Measurements from ENCODE around the gene AOC3. TPM values are rescaled to one million over a fixed set of nuclear protein-coding genes. Genes with fewer than 3 reads are reported as not detected.
"Not testable (repeated sequence)": the region's sequence is repeated elsewhere in the genome, so short reads cannot be mapped to it uniquely, and the experiment has no call there.

AOC3 gene
- total RNA-seq, 4 donors from 2014 or later, result 3.3 to 24.0 (median 6.6) TPM

DNA sequence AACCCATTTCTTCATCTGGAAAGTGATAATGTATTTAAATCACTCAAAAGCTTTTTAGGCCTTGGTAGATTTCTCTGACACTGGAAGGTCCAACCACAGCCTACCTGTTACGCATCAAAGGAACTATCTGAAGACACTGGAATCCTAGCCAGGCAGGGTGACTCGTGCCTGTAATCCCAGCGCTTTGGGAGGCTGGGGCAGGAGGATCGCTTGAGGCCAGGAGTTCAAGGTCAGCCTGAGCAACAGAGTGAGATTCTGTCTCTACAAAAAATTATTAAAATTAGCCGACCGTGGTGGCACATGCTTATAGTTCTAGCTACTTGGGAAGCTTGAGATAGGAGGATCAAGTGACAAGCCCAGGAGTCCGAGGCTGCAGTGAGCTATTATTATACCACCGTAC lies 31.2 kb downstream of the AOC3 start:
- WGBS, 2 donors, result 82 to 91% methylated on average over 8 of the region's 8 CpGs
- H3K9me3 ChIP-seq, result no peaks in the 10 kb centered on the region
- H3K4me3 ChIP-seq, result no peak overlapping the region
- H3K36me3 ChIP-seq, result no peaks in the 10 kb centered on the region
- intact Hi-C loops (cut with DNase I), result no loop called here
- no peak for DNase-seq
- H3K27me3 ChIP-seq, result peaks cover 0 to 17% (median 0%) of the 10 kb centered on the region in 4 donors
- no peak for TF ChIP-seq POLR2A (IDR thresholded peaks at IDR 0.05)
- TF ChIP-seq, protein P1, sequence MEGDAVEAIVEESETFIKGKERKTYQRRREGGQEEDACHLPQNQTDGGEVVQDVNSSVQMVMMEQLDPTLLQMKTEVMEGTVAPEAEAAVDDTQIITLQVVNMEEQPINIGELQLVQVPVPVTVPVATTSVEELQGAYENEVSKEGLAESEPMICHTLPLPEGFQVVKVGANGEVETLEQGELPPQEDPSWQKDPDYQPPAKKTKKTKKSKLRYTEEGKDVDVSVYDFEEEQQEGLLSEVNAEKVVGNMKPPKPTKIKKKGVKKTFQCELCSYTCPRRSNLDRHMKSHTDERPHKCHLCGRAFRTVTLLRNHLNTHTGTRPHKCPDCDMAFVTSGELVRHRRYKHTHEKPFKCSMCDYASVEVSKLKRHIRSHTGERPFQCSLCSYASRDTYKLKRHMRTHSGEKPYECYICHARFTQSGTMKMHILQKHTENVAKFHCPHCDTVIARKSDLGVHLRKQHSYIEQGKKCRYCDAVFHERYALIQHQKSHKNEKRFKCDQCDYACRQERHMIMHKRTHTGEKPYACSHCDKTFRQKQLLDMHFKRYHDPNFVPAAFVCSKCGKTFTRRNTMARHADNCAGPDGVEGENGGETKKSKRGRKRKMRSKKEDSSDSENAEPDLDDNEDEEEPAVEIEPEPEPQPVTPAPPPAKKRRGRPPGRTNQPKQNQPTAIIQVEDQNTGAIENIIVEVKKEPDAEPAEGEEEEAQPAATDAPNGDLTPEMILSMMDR (IDR thresholded peaks at IDR 0.05), result no peak
- no peaks in the 10 kb centered on the region for H3K4me1 ChIP-seq
- no peak overlapping the region for H3K27ac ChIP-seq

DNA sequence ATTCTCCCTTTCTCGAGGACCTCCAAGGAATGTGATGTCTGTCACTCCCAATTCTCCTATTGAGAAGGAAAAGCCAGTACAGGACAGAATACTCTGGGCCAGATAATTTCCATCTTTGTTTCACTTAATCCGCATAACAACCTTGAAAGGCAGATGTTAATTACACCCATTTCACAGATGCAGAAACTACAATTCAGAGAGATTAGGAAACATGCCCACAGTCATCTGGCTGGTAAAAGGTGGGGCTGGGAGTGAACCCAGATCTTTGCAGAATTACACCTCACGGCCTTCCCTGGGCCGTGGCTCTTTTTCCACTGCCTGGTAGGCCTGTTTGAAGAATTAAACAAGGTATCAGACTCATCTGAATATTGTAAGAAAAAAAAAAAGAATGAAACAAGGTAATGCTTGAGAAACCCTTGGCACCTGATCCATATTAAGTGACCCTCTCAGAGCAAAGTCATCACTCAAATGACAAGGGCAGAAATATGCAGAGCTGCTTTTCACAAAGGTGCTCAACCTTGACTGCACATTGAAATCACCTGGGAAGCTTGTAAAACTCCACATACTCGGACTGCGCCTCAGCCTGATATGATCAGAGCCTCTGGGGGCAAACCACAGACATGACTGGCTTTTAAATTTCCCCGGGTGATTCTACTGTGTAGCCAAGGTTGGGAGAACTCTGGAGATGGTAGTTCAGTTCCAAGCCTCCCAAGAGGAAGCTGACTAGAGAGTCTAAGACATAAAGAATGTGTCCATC lies 33.0 kb downstream of the AOC3 start:
- Histone ChIP-seq H3K4me1 (no peaks in the 10 kb centered on the region), H3K27me3 (no peaks in the 10 kb centered on the region), H3K27ac (no peak overlapping the region), H3K36me3 (no peaks in the 10 kb centered on the region), H3K9me3 (no peaks in the 10 kb centered on the region), H3K4me3 (no peak overlapping the region)
- intact Hi-C loops (cut with DNase I), result no loop called here
- no peak for DNase-seq
- 72 to 77% methylated on average over 6 to 7 of the region's 7 CpGs for WGBS, 2 donors
- TF ChIP-seq POLR2A (IDR thresholded peaks at IDR 0.05), result no peak
- TF ChIP-seq, protein P1 (IDR thresholded peaks at IDR 0.05), result no peak

DNA sequence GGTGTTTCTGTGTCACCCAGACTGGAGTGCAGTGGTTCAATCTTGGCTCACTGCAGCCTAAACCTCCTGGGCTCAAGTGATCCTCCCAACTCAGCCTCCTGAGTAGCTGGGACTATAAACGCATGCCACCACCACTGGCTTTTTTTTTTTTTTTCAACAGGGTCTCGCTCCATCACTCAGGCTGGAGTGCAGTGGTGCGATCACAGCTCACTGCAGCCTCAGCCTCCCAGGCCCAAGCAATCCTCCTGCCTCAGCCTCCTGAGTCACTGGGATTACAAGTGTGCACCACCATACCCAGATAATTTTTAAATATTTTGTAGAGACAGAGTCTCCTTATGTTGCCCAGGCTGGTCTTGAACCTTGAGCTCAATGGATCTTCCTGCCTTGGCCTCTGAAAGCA lies 34.8 kb downstream of the AOC3 start:
- H3K9me3 ChIP-seq; H3K4me1 ChIP-seq; H3K27me3 ChIP-seq; H3K27ac ChIP-seq; H3K36me3 ChIP-seq; intact Hi-C loops (cut with DNase I); H3K4me3 ChIP-seq; DNase-seq: not testable (repeated sequence)
- WGBS, 2 donors, result 67 to 97% methylated on average over 1 to 3 of the region's 3 CpGs

DNA sequence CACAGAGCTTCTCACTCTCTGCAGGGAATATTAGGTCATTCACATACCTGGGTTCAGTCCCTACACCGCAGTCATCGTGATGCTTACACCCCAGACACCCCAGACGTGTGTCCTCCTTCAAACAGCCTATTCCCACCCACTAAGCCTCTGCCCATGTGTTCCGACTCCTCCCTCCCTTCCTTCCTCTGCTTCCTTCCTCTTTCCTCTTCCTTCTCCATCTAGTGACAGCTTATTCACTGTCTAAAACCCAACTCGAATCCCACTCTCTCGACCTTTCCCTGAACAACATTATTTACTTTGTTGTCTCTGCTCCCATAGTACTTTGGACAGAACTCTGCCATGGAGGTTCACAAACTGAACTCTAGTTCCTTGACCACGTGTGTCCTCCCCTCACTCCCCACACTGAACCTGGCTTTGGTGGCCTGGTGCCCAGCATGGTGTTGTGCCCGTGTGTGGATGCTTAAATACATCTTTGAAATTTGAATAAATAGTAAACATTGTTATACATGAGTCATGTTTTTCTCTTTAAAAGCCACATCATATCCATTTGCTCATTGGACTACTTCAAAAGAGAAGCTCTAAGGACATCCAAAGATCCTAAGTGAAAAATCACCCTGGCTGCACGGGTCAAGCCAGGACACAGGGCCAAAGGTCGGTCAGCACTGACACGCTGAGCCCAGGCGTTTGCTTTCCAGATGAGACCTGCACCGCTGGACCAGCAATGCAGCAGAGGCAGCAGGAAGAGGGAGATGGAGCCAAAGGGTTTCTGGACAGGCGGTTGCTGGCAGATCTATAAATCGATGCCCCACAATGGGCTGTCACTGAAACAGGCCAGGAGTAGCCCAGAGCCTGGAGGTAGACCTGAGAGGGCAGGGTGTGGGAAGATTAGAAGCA lies 35.5 kb downstream of the AOC3 start:
- WGBS, 2 donors, result 51 to 53% methylated on average over 11 to 13 of the region's 15 CpGs
- Histone ChIP-seq H3K36me3 (no peaks in the 10 kb centered on the region), H3K27me3 (no peaks in the 10 kb centered on the region), H3K27ac (no peak overlapping the region), H3K4me3 (no peak overlapping the region), H3K4me1 (peaks cover 0 to 8% (median 2%) of the 10 kb centered on the region in 3 donors), H3K9me3 (no peaks in the 10 kb centered on the region)
- TF ChIP-seq, protein P1 (IDR thresholded peaks at IDR 0.05), result no peak
- no peak for TF ChIP-seq POLR2A (IDR thresholded peaks at IDR 0.05)
- no peak for DNase-seq
- intact Hi-C loops (cut with DNase I), result no loop called here

DNA sequence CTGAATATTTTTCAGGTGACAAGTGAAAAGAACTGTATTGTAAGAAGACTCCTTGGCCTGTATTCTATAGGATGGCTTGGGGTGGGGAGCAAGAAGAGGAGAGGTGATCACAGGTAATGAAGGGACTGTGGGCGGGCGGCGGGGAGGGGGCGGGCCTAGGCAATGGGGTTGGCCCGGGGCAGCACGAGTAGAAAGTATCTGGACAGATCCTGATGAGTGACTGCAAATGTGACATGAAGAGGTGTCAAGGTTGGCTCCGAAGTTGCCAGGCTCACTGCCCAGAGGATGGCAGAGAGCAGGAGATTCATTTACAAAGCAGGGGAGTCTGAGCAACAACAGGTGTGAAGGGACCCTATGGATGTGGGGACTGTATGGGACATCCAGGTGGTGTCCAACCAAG lies 38.8 kb downstream of the AOC3 start:
- intact Hi-C loops (cut with DNase I), result no loop called here
- Histone ChIP-seq H3K4me1 (peaks cover 0 to 41% (median 34%) of the 10 kb centered on the region in 3 donors), H3K36me3 (no peaks in the 10 kb centered on the region), H3K27me3 (no peaks in the 10 kb centered on the region), H3K9me3 (no peaks in the 10 kb centered on the region), H3K4me3 (no peak overlapping the region), H3K27ac (no peak overlapping the region)
- TF ChIP-seq, protein P1 (IDR thresholded peaks at IDR 0.05), result no peak
- no peak for TF ChIP-seq POLR2A (IDR thresholded peaks at IDR 0.05)
- no peak for DNase-seq
- WGBS, 2 donors, result 79 to 86% methylated on average over 7 of the region's 7 CpGs

Data from esophagus squamous epithelium (tissue), 5 donors.